H1 (cell line): ENCODE measurements around the gene BSN. TPM values are rescaled to one million over a fixed set of nuclear protein-coding genes. Genes with fewer than 3 reads are reported as not detected.

Source experiments
- CTCF ChIA-PET: fragments of 300-600 bp; sonication (Branson Sonifier 250); formaldehyde crosslinking; loops from one replicate; lab custom pipeline; 2021; ENCODE audit not compliant: partially characterized antibody; lab: Charles Lee
- POLR2A ChIA-PET: fragments of 300-600 bp; sonication (Branson Sonifier 250); formaldehyde crosslinking; loops from one replicate; lab custom pipeline; 2021; ENCODE audit warnings: inconsistent platforms; ENCODE audit not compliant: partially characterized antibody; lab: Charles Lee
- DNase-seq, 2 experiments: peaks; one replicate each; pipeline versions ENCODE4 v3.0.0 to v3.0.0-alpha.2; 2010 to 2022; ENCODE audit warnings: low spot score in 2 of 2, low read depth in 1 of 2, mixed read lengths in 1 of 2
- FAIRE-seq: peaks from 2 replicates; lab custom pipeline; 2011; peaks lifted over from hg19 to GRCh38; lab: Jason Lieb, UNC
- H2AFZ ChIP-seq: 2 replicates; pipeline ENCODE4 v1.8.1; 2012; ENCODE audit warnings: low read length, inconsistent platforms
- H2AK5ac ChIP-seq: 2 replicates; pipeline ENCODE4 v1.6.1; 2013; ENCODE audit warnings: low read depth, low read length
- H2BK120ac ChIP-seq: replicated peaks from 2 replicates; pipeline ENCODE3; 2013; ENCODE audit warnings: low read depth, low read length, inconsistent platforms
- H2BK12ac ChIP-seq: 2 replicates; pipeline ENCODE4 v1.6.1; 2013; ENCODE audit warnings: low read depth, low read length
- H2BK15ac ChIP-seq: 2 replicates; pipeline ENCODE4 v1.6.1; 2013; ENCODE audit warnings: low read length
- H2BK20ac ChIP-seq: 2 replicates; pipeline ENCODE4 v1.6.1; 2013; ENCODE audit warnings: low read length
- H2BK5ac ChIP-seq: 2 replicates; pipeline ENCODE4 v1.6.1; 2013; ENCODE audit warnings: low read depth, low read length
- H3K14ac ChIP-seq: 2 replicates; pipeline ENCODE4 v1.6.1; 2013; ENCODE audit warnings: inconsistent platforms; ENCODE audit not compliant: insufficient read length
- H3K18ac ChIP-seq: 2 replicates; pipeline ENCODE4 v1.6.1; 2013; ENCODE audit warnings: low read length; ENCODE audit errors: extremely low read depth
- H3K23ac ChIP-seq: 2 replicates; pipeline ENCODE4 v1.6.1; 2013; ENCODE audit warnings: inconsistent platforms; ENCODE audit not compliant: insufficient read length
- H3K23me2 ChIP-seq: 2 replicates; pipeline ENCODE4 v1.6.1; 2013; ENCODE audit warnings: low read depth, low read length
- H3K27ac ChIP-seq: 2 replicates; pipeline ENCODE4 v1.6.1; 2011; ENCODE audit warnings: low read depth, low read length, inconsistent platforms
- H3K27me3 ChIP-seq, 4 experiments: replicated peaks in 1 of 4; 1 replicate in 1 of 4; 2 replicates in 3 of 4; pipeline versions ENCODE4 v1.6.1 to v1.8.1; 2011 to 2013; ENCODE audit warnings: low read length in 3 of 4, mild to moderate bottlenecking in 3 of 4, inconsistent platforms in 2 of 4, mixed read lengths in 2 of 4, moderate library complexity in 1 of 4; ENCODE audit not compliant: control insufficient read depth in 3 of 4, insufficient read depth in 3 of 4; ENCODE audit errors: extremely low read depth in 1 of 4
- H3K36me3 ChIP-seq, 4 experiments: 2 replicates each; pipeline versions ENCODE4 v1.6.1 to v1.8.1; 2011 to 2013; ENCODE audit warnings: mild to moderate bottlenecking in 4 of 4, low read length in 3 of 4, moderate library complexity in 2 of 4, control low read depth in 1 of 4, inconsistent platforms in 1 of 4; ENCODE audit not compliant: insufficient read depth in 4 of 4, control insufficient read depth in 2 of 4
- H3K4ac ChIP-seq: replicated peaks from 2 replicates; pipeline ENCODE3; 2013; ENCODE audit warnings: low read length, low read depth, mixed read lengths, inconsistent platforms; ENCODE audit not compliant: insufficient read length
- H3K4me1 ChIP-seq, 4 experiments: replicated peaks in 1 of 4; 1 replicate in 1 of 4; 2 replicates in 3 of 4; pipeline versions ENCODE4 v1.6.1 to v1.8.1; 2011 to 2013; ENCODE audit warnings: low read length in 3 of 4, inconsistent platforms in 2 of 4, mixed read lengths in 1 of 4; ENCODE audit not compliant: insufficient read depth in 4 of 4, control insufficient read depth in 3 of 4
- H3K4me2 ChIP-seq, 2 experiments: 2 replicates each; pipeline versions ENCODE4 v1.6.1 to v1.8.1; 2011 to 2013; ENCODE audit warnings: low read depth in 2 of 2, low read length in 2 of 2, control low read depth in 1 of 2, inconsistent platforms in 1 of 2, mild to moderate bottlenecking in 1 of 2; ENCODE audit not compliant: insufficient read depth in 1 of 2
- H3K4me3 ChIP-seq, 4 experiments: fragments of 200-600, 300-600 bp in 1 of 4; sonication (generic), shearing (Covaris generic), sonication (Bioruptor Twin) in 1 of 4; 2 replicates each; pipeline versions ENCODE4 v1.5.1 to v1.8.1; 2011 to 2016; ENCODE audit warnings: low read length in 4 of 4, low read depth in 3 of 4, control low read depth in 2 of 4, inconsistent platforms in 2 of 4, mild to moderate bottlenecking in 2 of 4, mixed read lengths in 1 of 4, moderate library complexity in 1 of 4; ENCODE audit not compliant: insufficient read depth in 2 of 4; ENCODE audit errors: extremely low read depth in 1 of 4
- H3K56ac ChIP-seq: replicated peaks from 2 replicates; pipeline ENCODE3; 2013; ENCODE audit warnings: low read depth, mild to moderate bottlenecking, mixed read lengths, low read length, inconsistent platforms; ENCODE audit not compliant: insufficient read length
- H3K79me1 ChIP-seq: 2 replicates; pipeline ENCODE4 v1.6.1; 2013; ENCODE audit warnings: low read depth, low read length, control low read depth
- H3K79me2 ChIP-seq, 2 experiments: 2 replicates each; pipeline versions ENCODE4 v1.6.1 to v1.8.1; 2012 to 2013; ENCODE audit warnings: low read length in 2 of 2, mild to moderate bottlenecking in 2 of 2, inconsistent platforms in 1 of 2; ENCODE audit not compliant: insufficient read depth in 2 of 2, control insufficient read depth in 1 of 2
- H3K9ac ChIP-seq, 4 experiments: replicated peaks in 1 of 4; 1 replicate in 1 of 4; 2 replicates in 3 of 4; pipeline versions ENCODE4 v1.6.1 to v1.8.1; 2011 to 2013; ENCODE audit warnings: low read depth in 3 of 4, low read length in 3 of 4, control low read depth in 2 of 4, mild to moderate bottlenecking in 2 of 4, moderate library complexity in 2 of 4, inconsistent platforms in 1 of 4; ENCODE audit errors: extremely low read depth in 1 of 4
- H3K9me3 ChIP-seq, 2 experiments: 2 replicates each; pipeline versions ENCODE4 v1.6.1 to v1.8.1; 2012 to 2013; ENCODE audit warnings: mild to moderate bottlenecking in 2 of 2, moderate library complexity in 2 of 2, control low read depth in 1 of 2, inconsistent platforms in 1 of 2, low read depth in 1 of 2, low read length in 1 of 2, mixed read lengths in 1 of 2; ENCODE audit not compliant: insufficient read depth in 2 of 2
- H4K20me1 ChIP-seq, 2 experiments: replicated peaks in 1 of 2; 2 replicates each; pipeline versions ENCODE3 to v1.8.1; 2011 to 2013; ENCODE audit warnings: inconsistent platforms in 2 of 2, low read length in 2 of 2, mild to moderate bottlenecking in 1 of 2; ENCODE audit not compliant: insufficient read depth in 2 of 2, control insufficient read depth in 1 of 2
- H4K5ac ChIP-seq: 2 replicates; pipeline ENCODE4 v1.6.1; 2013; ENCODE audit warnings: low read length, low read depth, mixed read lengths, inconsistent platforms; ENCODE audit not compliant: insufficient read length
- H4K8ac ChIP-seq: 2 replicates; pipeline ENCODE4 v1.8.0; 2013; ENCODE audit warnings: mild to moderate bottlenecking, moderate library complexity, low read length, inconsistent platforms; ENCODE audit not compliant: insufficient read depth; ENCODE audit errors: extremely low read depth
- H4K91ac ChIP-seq: replicated peaks from 2 replicates; pipeline ENCODE3; 2013; ENCODE audit warnings: low read length, mixed read lengths, inconsistent platforms; ENCODE audit not compliant: insufficient read length
- CBX5 ChIP-seq: fragments of 300-800, 300-1000 bp; sonication (generic); IDR thresholded peaks from 2 replicates; pipeline ENCODE4 v1.7.1; 2016; ENCODE audit warnings: antibody characterized with exemption, low read length, low read depth
- CEBPB ChIP-seq: IDR thresholded peaks from 2 replicates; pipeline ENCODE4 v1.6.1; 2012; ENCODE audit warnings: low read depth, low read length
- CREB1 ChIP-seq: IDR thresholded peaks from 2 replicates; pipeline ENCODE4 v1.6.1; 2012; ENCODE audit warnings: inconsistent platforms
- FOSL1 ChIP-seq: IDR thresholded peaks from 2 replicates; pipeline ENCODE4 v1.6.1; 2011; ENCODE audit warnings: mild to moderate bottlenecking, low read depth, low read length, moderate library complexity; ENCODE audit not compliant: insufficient read depth
- HDAC6 ChIP-seq: IDR thresholded peaks from one replicate; pipeline ENCODE4 v1.7.1; 2012; ENCODE audit warnings: low read depth, mild to moderate bottlenecking, inconsistent platforms, low read length, moderate library complexity
- MAFK ChIP-seq: IDR thresholded peaks from 2 replicates; pipeline ENCODE4 v1.6.1; 2012; ENCODE audit warnings: low read depth, mild to moderate bottlenecking, improper control_type of control experiment, low read length
- POU5F1 ChIP-seq: IDR thresholded peaks from 2 replicates; pipeline ENCODE4 v1.6.1; 2011; ENCODE audit warnings: low read depth, mild to moderate bottlenecking, low read length, moderate library complexity
- RFX5 ChIP-seq: IDR thresholded peaks from 2 replicates; pipeline ENCODE4 v1.6.1; 2011; ENCODE audit warnings: low read depth, low read length, improper control_type of control experiment, borderline replicate concordance
- SP1 ChIP-seq: IDR thresholded peaks from 2 replicates; pipeline ENCODE4 v1.6.1; 2011; ENCODE audit warnings: low read depth, low read length
- SRF ChIP-seq: IDR thresholded peaks from 2 replicates; pipeline ENCODE4 v1.6.1; 2011; ENCODE audit warnings: mild to moderate bottlenecking, low read depth, low read length, moderate library complexity
- YY1 ChIP-seq: IDR thresholded peaks from 2 replicates; pipeline ENCODE4 v1.6.1; 2011; ENCODE audit warnings: low read depth, mild to moderate bottlenecking, low read length
- WGBS, 2 experiments: shearing (Covaris generic) in 1 of 2; methylation state at CpG; one replicate each; pipeline versions ENCODE4 v1.1.6 to v1.1.7; 2013 to 2015; ENCODE audit warnings: low lambda C conversion rate in 2 of 2, mixed read lengths in 2 of 2, inconsistent platforms in 1 of 2, low coverage in 1 of 2, missing lambda C conversion rate in 1 of 2; ENCODE audit not compliant: insufficient replicate concordance in 2 of 2, insufficient coverage in 1 of 2, insufficient read length in 1 of 2; ENCODE audit errors: extremely low coverage in 1 of 2, missing lambda C conversion rate in 1 of 2; 5-methylcytosine and 5-hydroxymethylcytosine counted together
- polyA plus RNA-seq, 7 experiments: library from polyadenylated mRNA; depleted of rRNA in 3 of 7; stranded (reverse) in 5 of 7; unstranded in 2 of 7; fragments of >200 nt in 5 of 7; fragments of 200-250 nt in 2 of 7; gene quantifications; 1 replicate in 5 of 7; 2 replicates in 1 of 7; 4 replicates in 1 of 7; pipeline versions ENCODE4 v1.2.1 to v1.2.3, GENCODE V29; 2011 to 2013; ENCODE audit warnings: missing spikeins in 2 of 7, mixed read lengths in 2 of 7
- total RNA-seq: library from RNA; stranded (reverse); fragmentation: NEBNext Ultra II Directional; extraction: Animal tissue kit (Norgen Biotek cat#: 25700); gene quantifications from 2 replicates; pipeline ENCODE4 v1.2.1, GENCODE V29; 2021
- TF ChIP-seq, protein P1 (sequence below): IDR thresholded peaks from 2 replicates; pipeline ENCODE4 v1.6.1; 2012; ENCODE audit warnings: low read length, inconsistent platforms

BSN gene
- total and polyA plus RNA-seq, 2 of the 8 experiments (the other 6 are each of a cell fraction or from before 2014, with no cell fraction given): 0.60 to 3.0 TPM

DNA sequence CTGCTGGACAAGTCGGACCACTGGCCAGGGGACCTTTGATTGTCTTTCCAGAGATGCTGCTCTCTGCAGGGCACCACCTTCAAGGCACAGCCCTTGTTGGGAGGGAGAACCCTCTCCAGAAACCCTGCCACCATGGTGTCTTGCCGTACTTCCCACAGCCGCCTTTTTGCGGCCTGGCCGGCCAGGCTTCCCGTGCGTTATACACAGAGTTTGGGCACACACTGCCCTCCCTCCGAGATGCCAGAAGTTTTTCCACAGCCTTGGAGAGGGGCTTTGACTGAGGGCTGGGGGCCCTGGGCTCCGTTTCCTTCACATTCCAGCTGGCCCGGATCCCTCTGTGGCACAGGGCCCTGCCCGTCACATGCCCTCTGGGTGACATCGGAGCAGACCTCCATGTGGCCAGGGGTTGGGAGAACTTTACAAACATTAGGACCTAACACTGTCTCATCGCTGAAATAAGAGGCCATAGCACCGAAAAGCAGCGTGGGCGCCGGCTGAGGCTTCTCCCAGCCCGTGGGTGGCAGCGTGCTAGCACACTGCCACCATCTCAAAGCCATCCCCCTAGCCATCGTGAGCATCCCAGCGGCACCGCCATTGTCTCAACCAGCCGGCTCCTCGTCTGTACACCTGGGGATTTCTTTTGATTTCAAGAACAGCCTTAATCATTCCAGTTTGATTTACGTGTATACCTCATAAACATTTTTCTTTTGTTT, 113.6 kb downstream of the BSN start:
- Histone ChIP-seq H3K14ac (no peak overlapping the region), H2BK5ac (peak overlapping the region; percentile 37), H2BK20ac (no peak overlapping the region), H3K23ac (no peak overlapping the region), H4K91ac (peak overlapping the region; percentile 13), H3K4me2 (no peak overlapping the region), H2AFZ (no peak overlapping the region), H3K27ac (no peak overlapping the region), H3K56ac (no peak overlapping the region), H3K18ac (no peak overlapping the region), H3K4me3 (no peak overlapping the region), H3K9ac (no peak overlapping the region), H2BK120ac (no peak overlapping the region), H4K5ac (no peak overlapping the region), H3K23me2 (no peaks in the 10 kb centered on the region), H4K20me1 (no peaks in the 10 kb centered on the region), H3K4me1 (peaks cover 0 to 8% (median 1%) of the 10 kb centered on the region in 4 experiments; a peak in 1 of 7 replicates), H3K9me3 (no peaks in the 10 kb centered on the region), H2BK12ac (no peak overlapping the region), H3K79me1 (no peaks in the 10 kb centered on the region), H2AK5ac (0 out of 2 replicates have a peak overlapping the region, but pooled peaks have one; percentile 29), H3K36me3 (no peaks in the 10 kb centered on the region), H3K79me2 (no peaks in the 10 kb centered on the region), H4K8ac (no peak overlapping the region), H3K27me3 (no peaks in the 10 kb centered on the region), H2BK15ac (no peak overlapping the region), H3K4ac (no peak overlapping the region)
- WGBS, 2 experiments: 96% methylated on average over 22 of the region's 25 CpGs; no CpG with 5 or more reads in 1 of the 2 experiments
- ChIA-PET POLR2A (interaction anchor here (0.6 to 1.1 kb wide), 2 partner anchors 30 to 449 kb away, joined by 3 read pairs; no protein-coding TSS in a partner anchor), CTCF (interaction anchor here (1.4 to 1.9 kb wide), 2 partner anchors 120 to 130 kb away, joined by 3 to 5 read pairs; no protein-coding TSS in a partner anchor)
- no peak for FAIRE-seq
- no peak for DNase-seq
- TF ChIP-seq, protein P1, sequence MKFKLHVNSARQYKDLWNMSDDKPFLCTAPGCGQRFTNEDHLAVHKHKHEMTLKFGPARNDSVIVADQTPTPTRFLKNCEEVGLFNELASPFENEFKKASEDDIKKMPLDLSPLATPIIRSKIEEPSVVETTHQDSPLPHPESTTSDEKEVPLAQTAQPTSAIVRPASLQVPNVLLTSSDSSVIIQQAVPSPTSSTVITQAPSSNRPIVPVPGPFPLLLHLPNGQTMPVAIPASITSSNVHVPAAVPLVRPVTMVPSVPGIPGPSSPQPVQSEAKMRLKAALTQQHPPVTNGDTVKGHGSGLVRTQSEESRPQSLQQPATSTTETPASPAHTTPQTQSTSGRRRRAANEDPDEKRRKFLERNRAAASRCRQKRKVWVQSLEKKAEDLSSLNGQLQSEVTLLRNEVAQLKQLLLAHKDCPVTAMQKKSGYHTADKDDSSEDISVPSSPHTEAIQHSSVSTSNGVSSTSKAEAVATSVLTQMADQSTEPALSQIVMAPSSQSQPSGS: no peak
- TF ChIP-seq HDAC6: no peak
- no peak for TF ChIP-seq CREB1
- no peak for TF ChIP-seq POU5F1
- no peak for TF ChIP-seq MAFK
- no peak for TF ChIP-seq SP1
- no peak for TF ChIP-seq FOSL1
- TF ChIP-seq YY1: no peak
- no peak for TF ChIP-seq RFX5
- no peak for TF ChIP-seq CEBPB
- TF ChIP-seq SRF: no peak
- no peak for TF ChIP-seq CBX5
